Smooth muscle cell (in vitro differentiated cells): ENCODE measurements around the gene JAZF1. TPM values are rescaled to one million over a fixed set of nuclear protein-coding genes. Genes with fewer than 3 reads are reported as not detected.
"Not testable (repeated sequence)": the region's sequence is repeated elsewhere in the genome, so short reads cannot be mapped to it uniquely, and the experiment has no call there.

Experiments
- DNase-seq: peaks from one replicate; lab custom pipeline; 2025; ENCODE audit not compliant: unreplicated experiment; lab: John Stamatoyannopoulos, UW
- H2AFZ ChIP-seq: fragments of 200-600 bp; sonication (generic); 2 replicates; pipeline ENCODE4 v1.6.0; 2016; ENCODE audit warnings: antibody characterized with exemption, low read depth, mild to moderate bottlenecking
- H3F3A ChIP-seq: fragments of 200-600 bp; sonication (generic); 2 replicates; pipeline ENCODE4 v1.6.0; 2017; ENCODE audit warnings: antibody characterized with exemption, low read depth
- H3K27ac ChIP-seq: fragments of 200-600 bp; sonication (generic); 2 replicates; pipeline ENCODE4 v1.5.1; 2016; ENCODE audit warnings: low read depth, mild to moderate bottlenecking
- H3K27me3 ChIP-seq: fragments of 200-600 bp; sonication (generic); 2 replicates; pipeline ENCODE4 v1.6.1; 2016; ENCODE audit warnings: low read depth, mild to moderate bottlenecking
- H3K36me3 ChIP-seq: fragments of 200-600 bp; sonication (generic); 2 replicates; pipeline ENCODE4 v1.5.1; 2016; ENCODE audit warnings: low read depth
- H3K4me1 ChIP-seq: fragments of 200-600 bp; sonication (generic); 2 replicates; pipeline ENCODE4 v1.5.1; 2016; ENCODE audit warnings: low read depth
- H3K4me2 ChIP-seq: fragments of 200-600 bp; sonication (generic); 2 replicates; pipeline ENCODE4 v1.6.0; 2016; ENCODE audit warnings: mild to moderate bottlenecking
- H3K4me3 ChIP-seq: fragments of 200-600 bp; sonication (generic); 2 replicates; pipeline ENCODE4 v1.5.1; 2016; ENCODE audit warnings: mild to moderate bottlenecking
- H3K79me2 ChIP-seq: fragments of 200-600 bp; sonication (generic); 2 replicates; pipeline ENCODE4 v1.6.0; 2016; ENCODE audit warnings: low read depth, mild to moderate bottlenecking
- H3K9ac ChIP-seq: fragments of 200-600 bp; sonication (generic); 2 replicates; pipeline ENCODE4 v1.6.0; 2016; ENCODE audit warnings: low read depth
- H3K9me3 ChIP-seq: fragments of 200-600 bp; sonication (generic); replicated peaks from 2 replicates; pipeline ENCODE4 v1.5.1; 2016; ENCODE audit warnings: low read depth
- H4K20me1 ChIP-seq: fragments of 200-600 bp; sonication (generic); 2 replicates; pipeline ENCODE4 v1.6.0; 2016; ENCODE audit warnings: low read depth
- CTCF ChIP-seq: fragments of 200-600 bp; sonication (generic); IDR thresholded peaks from 2 replicates; pipeline ENCODE4 v1.5.1; 2017; ENCODE audit warnings: borderline replicate concordance, mild to moderate bottlenecking, antibody characterized with exemption; ENCODE audit not compliant: insufficient read depth, poor library complexity, severe bottlenecking
- WGBS: methylation state at CpG from one replicate; pipeline ENCODE4 v1.1.7; 2016; ENCODE audit warnings: low lambda C conversion rate; 5-methylcytosine and 5-hydroxymethylcytosine counted together
- polyA plus RNA-seq: library from polyadenylated mRNA; unstranded; fragments of >200 nt; fragmentation: Nextera tagmentation; extraction: Ambion mirVana; gene quantifications from 2 replicates; pipeline ENCODE4 v1.2.1, GENCODE V29; 2016
- total RNA-seq: library from RNA; depleted of rRNA; stranded (reverse); fragments of >200 nt; gene quantifications from 2 replicates; pipeline ENCODE4 v1.2.3, GENCODE V29; 2014

Gene JAZF1
- total and polyA plus RNA-seq, 2 experiments from 2014 or later = 17.4 to 18.0 TPM

DNA sequence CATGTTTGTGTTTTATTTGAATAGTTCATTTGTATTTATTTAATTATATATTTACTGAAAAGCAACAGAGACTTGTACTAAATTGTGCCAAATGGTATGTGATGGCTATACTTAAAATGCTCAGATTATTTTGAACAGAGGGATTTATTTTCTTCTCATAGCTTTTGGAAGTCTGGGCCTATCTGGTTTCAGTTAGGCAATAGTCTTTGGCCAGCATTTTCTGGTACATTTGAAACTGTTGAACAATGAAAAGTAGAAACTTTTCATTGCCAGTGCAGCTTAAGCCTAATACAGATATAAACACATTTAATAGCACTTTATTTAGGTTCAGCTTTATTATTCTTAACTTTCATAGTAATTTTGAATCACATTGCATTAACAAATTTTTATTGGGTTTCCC, 252.6 kb downstream of the JAZF1 start:
- H3K36me3 ChIP-seq = no peaks in the 10 kb centered on the region
- no peak for DNase-seq
- no peaks in the 10 kb centered on the region for H3K9me3 ChIP-seq
- no peak for TF ChIP-seq CTCF
- H3K9ac ChIP-seq = no peak overlapping the region
- no peak overlapping the region for H3K4me2 ChIP-seq
- no peak overlapping the region for H3K27ac ChIP-seq
- no peaks in the 10 kb centered on the region for H3K27me3 ChIP-seq
- H2AFZ ChIP-seq = no peak overlapping the region
- H4K20me1 ChIP-seq = no peaks in the 10 kb centered on the region
- peaks cover 7% of the 10 kb centered on the region for H3K4me1 ChIP-seq
- H3K79me2 ChIP-seq = no peaks in the 10 kb centered on the region
- H3K4me3 ChIP-seq = no peak overlapping the region
- peaks cover 3% of the 10 kb centered on the region for H3F3A ChIP-seq

GRCh38 chr7:27925573-27926201, 254.9 kb downstream of the JAZF1 start:
- Histone ChIP-seq H3K9me3 (no peaks in the 10 kb centered on the region), H3K4me3 (no peak overlapping the region), H3K36me3 (no peaks in the 10 kb centered on the region), H3K79me2 (no peaks in the 10 kb centered on the region), H3K27ac (no peak overlapping the region), H3K27me3 (no peaks in the 10 kb centered on the region), H4K20me1 (no peaks in the 10 kb centered on the region), H2AFZ (no peak overlapping the region), H3K4me1 (peaks cover 15% of the 10 kb centered on the region), H3K4me2 (no peak overlapping the region), H3K9ac (no peak overlapping the region), H3F3A (peaks cover 7% of the 10 kb centered on the region)
- no peak for DNase-seq
- WGBS = 93% methylated on average over 6 of the region's 6 CpGs
- no peak for TF ChIP-seq CTCF

DNA sequence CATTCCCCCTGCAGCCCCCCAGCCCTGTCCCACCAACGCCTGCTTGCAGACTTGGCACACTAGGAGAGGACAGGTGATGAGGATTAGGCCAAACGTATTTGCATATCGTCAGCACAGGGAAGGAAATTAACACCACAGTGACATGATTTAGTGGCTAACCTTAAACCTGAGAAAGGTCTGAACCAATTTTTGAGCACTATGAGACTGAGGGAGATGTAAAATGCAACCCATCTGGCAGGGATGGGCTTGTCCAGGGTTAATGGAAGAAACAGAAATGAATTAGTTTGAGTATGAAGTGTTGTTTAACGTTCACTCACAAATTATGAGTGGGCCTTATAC, 257.0 kb downstream of the JAZF1 start:
- Histone ChIP-seq H2AFZ (no peak overlapping the region), H3K9me3 (no peaks in the 10 kb centered on the region), H3K9ac (no peak overlapping the region), H3K36me3 (no peaks in the 10 kb centered on the region), H3K79me2 (peaks cover 10% of the 10 kb centered on the region), H3K27me3 (no peaks in the 10 kb centered on the region), H4K20me1 (no peaks in the 10 kb centered on the region), H3K4me3 (no peak overlapping the region), H3K4me2 (peak overlapping the region; percentile 70), H3F3A (peaks cover 7% of the 10 kb centered on the region), H3K27ac (peak overlapping the region; percentile 57), H3K4me1 (peaks cover 28% of the 10 kb centered on the region)
- TF ChIP-seq CTCF = no peak
- 61% methylated on average over 4 of the region's 4 CpGs for WGBS
- DNase-seq = no peak

DNA sequence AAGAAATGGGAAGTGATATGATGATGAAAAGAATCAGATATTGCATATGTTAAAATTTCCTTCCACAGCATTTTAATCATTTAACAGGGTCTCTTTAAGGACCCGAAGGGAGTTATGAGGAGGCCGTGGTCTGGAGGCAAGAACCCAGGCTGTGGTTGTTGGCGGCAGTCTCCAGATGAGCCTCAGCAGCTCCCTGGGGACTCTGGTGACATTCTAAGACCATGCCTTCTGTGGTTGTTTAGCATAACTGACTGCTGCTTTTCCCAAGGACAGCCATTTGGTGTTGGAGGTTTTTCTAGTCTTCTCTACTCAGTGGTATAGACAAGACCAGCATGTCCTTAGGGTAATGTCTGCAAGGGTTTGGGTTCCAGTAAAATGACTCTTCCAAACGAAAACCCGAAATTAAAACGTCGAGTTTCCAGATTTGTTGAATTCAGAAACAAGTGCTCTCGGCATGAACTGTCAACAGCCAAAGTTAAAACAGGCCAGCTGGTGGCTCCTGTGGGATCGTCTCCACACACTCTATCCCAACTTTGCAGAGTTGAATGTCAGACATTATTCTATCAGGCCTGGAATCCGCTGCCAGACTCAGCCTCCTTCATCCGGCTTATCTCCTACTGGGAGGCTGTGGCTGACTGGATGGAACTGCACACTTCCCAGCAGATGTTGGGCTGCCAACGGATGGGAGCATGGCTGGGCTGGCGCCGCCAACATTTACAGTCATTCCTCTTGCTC, 257.5 kb downstream of the JAZF1 start:
- Histone ChIP-seq H3K9ac (no peak overlapping the region), H3K36me3 (no peaks in the 10 kb centered on the region), H2AFZ (no peak overlapping the region), H4K20me1 (no peaks in the 10 kb centered on the region), H3K27ac (peak overlapping the region; percentile 57), H3F3A (peaks cover 7% of the 10 kb centered on the region), H3K4me1 (peaks cover 33% of the 10 kb centered on the region), H3K79me2 (peaks cover 12% of the 10 kb centered on the region), H3K4me3 (no peak overlapping the region), H3K9me3 (no peaks in the 10 kb centered on the region), H3K27me3 (no peaks in the 10 kb centered on the region), H3K4me2 (peak overlapping the region; percentile 70)
- 24% methylated on average over 14 of the region's 14 CpGs for WGBS
- no peak for DNase-seq
- no peak for TF ChIP-seq CTCF

DNA sequence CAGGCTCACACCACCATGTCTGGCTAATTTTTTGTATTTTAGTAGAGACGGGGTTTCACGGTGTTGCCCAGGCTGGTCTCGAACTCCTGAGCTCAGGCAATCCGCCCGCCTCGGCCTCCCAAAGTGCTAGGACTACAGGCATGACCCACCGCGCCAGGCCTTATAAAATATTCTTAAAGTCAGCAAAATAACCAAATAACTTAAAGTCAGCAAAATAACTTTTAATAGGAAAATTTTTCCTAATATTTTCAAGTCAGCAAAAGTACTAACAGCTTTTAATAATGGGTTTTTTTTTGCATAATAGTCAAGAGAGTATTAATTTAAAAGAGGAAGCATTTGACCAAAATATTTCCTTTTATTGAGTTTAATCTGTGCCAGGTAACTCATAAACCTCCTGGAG, 258.2 kb downstream of the JAZF1 start:
- H3K4me3 ChIP-seq, H2AFZ ChIP-seq, H3F3A ChIP-seq, H3K9ac ChIP-seq, DNase-seq, H3K36me3 ChIP-seq, H3K27me3 ChIP-seq, H4K20me1 ChIP-seq, H3K9me3 ChIP-seq: not testable (repeated sequence)
- Histone ChIP-seq H3K4me1 (peaks cover 36% of the 10 kb centered on the region), H3K27ac (peak overlapping the region; percentile 57), H3K4me2 (peak overlapping the region; percentile 70), H3K79me2 (peaks cover 12% of the 10 kb centered on the region)
- WGBS = 94% methylated on average over 8 of the region's 8 CpGs
